ENCODE results near the gene KRT15. TPM values are rescaled to one million over a fixed set of nuclear protein-coding genes. Genes with fewer than 3 reads are reported as not detected.

The KRT15 gene
- polyA plus RNA-seq, 1 of the 3 experiments (the other 2 are of a cell fraction) = 16.9 TPM

DNA sequence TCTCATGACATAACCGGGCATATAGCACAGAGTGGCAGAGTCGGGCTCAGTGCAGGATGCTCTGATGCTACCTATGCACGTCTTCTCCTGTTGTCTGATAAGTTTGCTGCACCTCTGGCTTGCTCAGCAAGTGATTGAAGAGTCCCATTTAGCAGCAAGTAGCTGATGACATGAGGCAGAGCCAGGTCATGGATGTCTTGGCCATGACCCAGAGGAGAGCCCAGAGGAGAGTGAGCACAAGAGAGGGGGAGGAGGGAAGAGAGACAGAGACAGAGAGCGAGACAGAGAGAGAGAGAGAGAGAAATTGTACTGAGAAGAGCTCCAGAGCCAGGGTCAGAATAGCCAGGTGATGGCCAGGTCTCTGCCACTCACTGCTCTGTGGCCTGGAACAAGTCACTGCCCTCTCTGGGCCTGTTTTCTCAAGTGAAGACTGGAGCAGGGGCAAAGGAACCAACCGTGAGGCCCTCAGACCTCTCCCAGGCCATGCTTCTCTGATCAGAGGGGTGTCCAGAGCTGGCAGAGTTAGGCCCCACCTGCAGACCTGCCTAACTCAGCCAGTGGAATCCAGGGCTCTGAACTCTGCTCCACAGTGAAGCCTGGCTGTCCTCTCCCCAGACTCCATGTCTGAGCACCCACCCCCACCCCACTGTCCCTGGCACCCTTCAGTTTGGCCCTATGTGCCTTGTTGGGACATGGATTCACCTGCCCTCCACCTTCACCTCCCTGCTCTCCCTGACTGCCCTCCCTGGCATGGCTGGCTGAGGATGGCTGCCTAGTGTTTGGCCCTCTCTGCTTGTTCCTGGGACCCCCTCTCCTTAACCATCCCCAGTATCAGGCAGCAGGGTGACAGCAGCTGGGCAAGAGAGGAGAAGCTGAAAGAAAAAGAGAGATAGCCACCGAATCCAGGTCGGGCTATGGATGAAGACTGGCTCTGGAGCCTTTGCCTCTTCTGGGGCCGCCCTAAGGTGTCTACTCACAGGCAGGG lies 33.5 kb downstream of the KRT15 start:
- ChIA-PET CTCF (interaction anchor here (0.8 to 3.9 kb wide), 6 partner anchors 8 to 178 kb away, joined by 3 to 23 read pairs (median 4); no protein-coding TSS in a partner anchor), POLR2A (interaction anchor here (0.7 kb wide), 1 partner anchor 92 kb away, joined by 3 read pairs; no protein-coding TSS in a partner anchor)
- TF ChIP-seq SMC3 (IDR thresholded peaks at IDR 0.05; ENCODE audit: low read depth, low read length) (no peak), JUND (IDR thresholded peaks at IDR 0.05) (no peak), FOXM1 (IDR thresholded peaks at IDR 0.05; ENCODE audit: low read depth) (no peak), NFIC (IDR thresholded peaks at IDR 0.05; ENCODE audit: borderline replicate concordance) (no peak), SIN3A (IDR thresholded peaks at IDR 0.05; ENCODE audit: borderline replicate concordance, low read depth, low read length) (no peak), ELF1 (IDR thresholded peaks at IDR 0.05) (no peak), RCOR1 (IDR thresholded peaks at IDR 0.05; ENCODE audit: low read length) (no peak), TAF1 (IDR thresholded peaks at IDR 0.05; ENCODE audit: borderline replicate concordance, low read depth, low read length) (no peak), TEAD4 (IDR thresholded peaks at IDR 0.05; ENCODE audit: borderline replicate concordance, insufficient read depth) (no peak), POLR2AphosphoS5 (IDR thresholded peaks at IDR 0.05; ENCODE audit: low read depth, low read length) (no peak), FOXJ3 (CRISPR knock-in tag; IDR thresholded peaks at IDR 0.05) (no peak)
- TF ChIP-seq, protein P1, sequence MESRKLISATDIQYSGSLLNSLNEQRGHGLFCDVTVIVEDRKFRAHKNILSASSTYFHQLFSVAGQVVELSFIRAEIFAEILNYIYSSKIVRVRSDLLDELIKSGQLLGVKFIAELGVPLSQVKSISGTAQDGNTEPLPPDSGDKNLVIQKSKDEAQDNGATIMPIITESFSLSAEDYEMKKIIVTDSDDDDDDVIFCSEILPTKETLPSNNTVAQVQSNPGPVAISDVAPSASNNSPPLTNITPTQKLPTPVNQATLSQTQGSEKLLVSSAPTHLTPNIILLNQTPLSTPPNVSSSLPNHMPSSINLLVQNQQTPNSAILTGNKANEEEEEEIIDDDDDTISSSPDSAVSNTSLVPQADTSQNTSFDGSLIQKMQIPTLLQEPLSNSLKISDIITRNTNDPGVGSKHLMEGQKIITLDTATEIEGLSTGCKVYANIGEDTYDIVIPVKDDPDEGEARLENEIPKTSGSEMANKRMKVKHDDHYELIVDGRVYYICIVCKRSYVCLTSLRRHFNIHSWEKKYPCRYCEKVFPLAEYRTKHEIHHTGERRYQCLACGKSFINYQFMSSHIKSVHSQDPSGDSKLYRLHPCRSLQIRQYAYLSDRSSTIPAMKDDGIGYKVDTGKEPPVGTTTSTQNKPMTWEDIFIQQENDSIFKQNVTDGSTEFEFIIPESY (IDR thresholded peaks at IDR 0.05; ENCODE audit: borderline replicate concordance, low read depth) = no peak
- TF ChIP-seq, protein P2, sequence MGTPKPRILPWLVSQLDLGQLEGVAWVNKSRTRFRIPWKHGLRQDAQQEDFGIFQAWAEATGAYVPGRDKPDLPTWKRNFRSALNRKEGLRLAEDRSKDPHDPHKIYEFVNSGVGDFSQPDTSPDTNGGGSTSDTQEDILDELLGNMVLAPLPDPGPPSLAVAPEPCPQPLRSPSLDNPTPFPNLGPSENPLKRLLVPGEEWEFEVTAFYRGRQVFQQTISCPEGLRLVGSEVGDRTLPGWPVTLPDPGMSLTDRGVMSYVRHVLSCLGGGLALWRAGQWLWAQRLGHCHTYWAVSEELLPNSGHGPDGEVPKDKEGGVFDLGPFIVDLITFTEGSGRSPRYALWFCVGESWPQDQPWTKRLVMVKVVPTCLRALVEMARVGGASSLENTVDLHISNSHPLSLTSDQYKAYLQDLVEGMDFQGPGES (IDR thresholded peaks at IDR 0.05; ENCODE audit: low read depth, low read length) = no peak
- TF ChIP-seq, protein P3, sequence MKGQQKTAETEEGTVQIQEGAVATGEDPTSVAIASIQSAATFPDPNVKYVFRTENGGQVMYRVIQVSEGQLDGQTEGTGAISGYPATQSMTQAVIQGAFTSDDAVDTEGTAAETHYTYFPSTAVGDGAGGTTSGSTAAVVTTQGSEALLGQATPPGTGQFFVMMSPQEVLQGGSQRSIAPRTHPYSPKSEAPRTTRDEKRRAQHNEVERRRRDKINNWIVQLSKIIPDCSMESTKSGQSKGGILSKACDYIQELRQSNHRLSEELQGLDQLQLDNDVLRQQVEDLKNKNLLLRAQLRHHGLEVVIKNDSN (IDR thresholded peaks at IDR 0.05; ENCODE audit: borderline replicate concordance, low read depth) = no peak
- TF ChIP-seq, protein P4, sequence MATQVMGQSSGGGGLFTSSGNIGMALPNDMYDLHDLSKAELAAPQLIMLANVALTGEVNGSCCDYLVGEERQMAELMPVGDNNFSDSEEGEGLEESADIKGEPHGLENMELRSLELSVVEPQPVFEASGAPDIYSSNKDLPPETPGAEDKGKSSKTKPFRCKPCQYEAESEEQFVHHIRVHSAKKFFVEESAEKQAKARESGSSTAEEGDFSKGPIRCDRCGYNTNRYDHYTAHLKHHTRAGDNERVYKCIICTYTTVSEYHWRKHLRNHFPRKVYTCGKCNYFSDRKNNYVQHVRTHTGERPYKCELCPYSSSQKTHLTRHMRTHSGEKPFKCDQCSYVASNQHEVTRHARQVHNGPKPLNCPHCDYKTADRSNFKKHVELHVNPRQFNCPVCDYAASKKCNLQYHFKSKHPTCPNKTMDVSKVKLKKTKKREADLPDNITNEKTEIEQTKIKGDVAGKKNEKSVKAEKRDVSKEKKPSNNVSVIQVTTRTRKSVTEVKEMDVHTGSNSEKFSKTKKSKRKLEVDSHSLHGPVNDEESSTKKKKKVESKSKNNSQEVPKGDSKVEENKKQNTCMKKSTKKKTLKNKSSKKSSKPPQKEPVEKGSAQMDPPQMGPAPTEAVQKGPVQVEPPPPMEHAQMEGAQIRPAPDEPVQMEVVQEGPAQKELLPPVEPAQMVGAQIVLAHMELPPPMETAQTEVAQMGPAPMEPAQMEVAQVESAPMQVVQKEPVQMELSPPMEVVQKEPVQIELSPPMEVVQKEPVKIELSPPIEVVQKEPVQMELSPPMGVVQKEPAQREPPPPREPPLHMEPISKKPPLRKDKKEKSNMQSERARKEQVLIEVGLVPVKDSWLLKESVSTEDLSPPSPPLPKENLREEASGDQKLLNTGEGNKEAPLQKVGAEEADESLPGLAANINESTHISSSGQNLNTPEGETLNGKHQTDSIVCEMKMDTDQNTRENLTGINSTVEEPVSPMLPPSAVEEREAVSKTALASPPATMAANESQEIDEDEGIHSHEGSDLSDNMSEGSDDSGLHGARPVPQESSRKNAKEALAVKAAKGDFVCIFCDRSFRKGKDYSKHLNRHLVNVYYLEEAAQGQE (IDR thresholded peaks at IDR 0.05; ENCODE audit: low read depth, low read length) = no peak
- TF ChIP-seq, protein P5, sequence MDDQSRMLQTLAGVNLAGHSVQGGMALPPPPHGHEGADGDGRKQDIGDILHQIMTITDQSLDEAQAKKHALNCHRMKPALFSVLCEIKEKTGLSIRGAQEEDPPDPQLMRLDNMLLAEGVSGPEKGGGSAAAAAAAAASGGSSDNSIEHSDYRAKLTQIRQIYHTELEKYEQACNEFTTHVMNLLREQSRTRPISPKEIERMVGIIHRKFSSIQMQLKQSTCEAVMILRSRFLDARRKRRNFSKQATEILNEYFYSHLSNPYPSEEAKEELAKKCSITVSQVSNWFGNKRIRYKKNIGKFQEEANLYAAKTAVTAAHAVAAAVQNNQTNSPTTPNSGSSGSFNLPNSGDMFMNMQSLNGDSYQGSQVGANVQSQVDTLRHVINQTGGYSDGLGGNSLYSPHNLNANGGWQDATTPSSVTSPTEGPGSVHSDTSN (IDR thresholded peaks at IDR 0.05) = no peak
- Histone ChIP-seq H3K27me3 (ENCODE audit: insufficient read depth) (no peaks in the 10 kb centered on the region), H3K79me2 (ENCODE audit: insufficient read depth) (no peaks in the 10 kb centered on the region), H3K9ac (no peak overlapping the region), H3K27ac (ENCODE audit: low read depth in 2 of 2, low read length in 1 of 2) (no peak overlapping the region), H3K36me3 (replicated peaks in 1 of 2; ENCODE audit: control insufficient read depth in 1 of 2, insufficient read depth in 2 of 2, low read length in 1 of 2) (no peaks in the 10 kb centered on the region), H4K20me1 (ENCODE audit: insufficient read depth) (no peaks in the 10 kb centered on the region), H3K4me2 (no peak overlapping the region), H3K9me3 (no peaks in the 10 kb centered on the region), H3K4me1 (ENCODE audit: control insufficient read depth in 1 of 2, insufficient read depth in 2 of 2, low read depth in 1 of 2, low read length in 1 of 2) (peaks cover 0 to 14% of the 10 kb centered on the region in 2 experiments; a peak in 1 of 4 replicates), H3K4me3 (ENCODE audit: low read depth in 2 of 2, low read length in 1 of 2) (no peak overlapping the region), H3F3A (replicated peaks; ENCODE audit: insufficient read depth) (no peaks in the 10 kb centered on the region), H3K9me2 (no peaks in the 10 kb centered on the region), H2AFZ (ENCODE audit: low read depth) (no peak overlapping the region)
- WGBS (ENCODE audit: low lambda C conversion rate) = 73% methylated on average over 8 of the region's 8 CpGs
- no peak for DNase-seq

Measured in SK-N-SH (cell line).